Neural progenitor cell (in vitro differentiated cells): ENCODE measurements around the gene JAKMIP2.

Source experiments
- EZH2 ChIP-seq: fragments of 200-600 bp; sonication (generic); IDR thresholded peaks from 2 replicates; pipeline ENCODE4 v1.6.1; 2017; ENCODE audit warnings: antibody characterized with exemption, mild to moderate bottlenecking, moderate library complexity
- TF ChIP-seq, protein P1 (sequence below): fragments of 200-600 bp; sonication (generic); IDR thresholded peaks from 2 replicates; pipeline ENCODE4 v1.5.1; 2017; ENCODE audit warnings: antibody characterized with exemption, mild to moderate bottlenecking

DNA sequence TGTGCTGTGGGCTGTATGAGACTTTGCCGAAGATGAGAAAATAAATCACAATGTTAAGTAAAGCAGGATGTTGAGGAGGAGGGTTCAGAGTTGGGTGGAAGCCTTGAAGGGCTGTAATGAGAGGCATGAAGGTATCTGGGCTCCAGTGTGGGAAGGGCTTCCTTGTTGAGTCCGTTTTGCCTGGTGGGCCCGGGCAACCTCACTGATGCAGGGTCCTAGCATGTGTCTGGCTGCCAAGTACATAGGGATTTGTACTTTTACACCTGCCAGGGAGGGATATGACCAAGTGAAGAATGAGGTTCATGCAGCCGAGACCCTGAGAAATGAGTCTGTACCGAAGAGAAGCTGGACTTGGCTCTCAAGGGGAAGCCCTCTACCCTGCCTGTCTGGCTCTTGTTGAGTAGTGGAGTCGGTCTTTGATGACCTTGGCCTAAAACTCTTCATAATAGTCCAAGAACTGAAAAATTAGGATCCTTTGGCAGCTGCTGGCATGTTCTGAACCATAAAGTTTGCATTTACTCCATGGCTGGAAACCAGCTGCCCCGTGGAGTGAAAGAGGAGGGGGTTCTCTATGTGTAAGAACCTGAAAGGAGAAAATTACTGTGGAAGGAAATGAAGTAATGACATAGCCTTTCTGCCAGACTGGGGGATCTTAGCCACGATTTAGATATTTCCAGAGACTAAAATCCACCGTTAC, 213.7 kb downstream of the JAKMIP2 start:
- TF ChIP-seq, protein P1, sequence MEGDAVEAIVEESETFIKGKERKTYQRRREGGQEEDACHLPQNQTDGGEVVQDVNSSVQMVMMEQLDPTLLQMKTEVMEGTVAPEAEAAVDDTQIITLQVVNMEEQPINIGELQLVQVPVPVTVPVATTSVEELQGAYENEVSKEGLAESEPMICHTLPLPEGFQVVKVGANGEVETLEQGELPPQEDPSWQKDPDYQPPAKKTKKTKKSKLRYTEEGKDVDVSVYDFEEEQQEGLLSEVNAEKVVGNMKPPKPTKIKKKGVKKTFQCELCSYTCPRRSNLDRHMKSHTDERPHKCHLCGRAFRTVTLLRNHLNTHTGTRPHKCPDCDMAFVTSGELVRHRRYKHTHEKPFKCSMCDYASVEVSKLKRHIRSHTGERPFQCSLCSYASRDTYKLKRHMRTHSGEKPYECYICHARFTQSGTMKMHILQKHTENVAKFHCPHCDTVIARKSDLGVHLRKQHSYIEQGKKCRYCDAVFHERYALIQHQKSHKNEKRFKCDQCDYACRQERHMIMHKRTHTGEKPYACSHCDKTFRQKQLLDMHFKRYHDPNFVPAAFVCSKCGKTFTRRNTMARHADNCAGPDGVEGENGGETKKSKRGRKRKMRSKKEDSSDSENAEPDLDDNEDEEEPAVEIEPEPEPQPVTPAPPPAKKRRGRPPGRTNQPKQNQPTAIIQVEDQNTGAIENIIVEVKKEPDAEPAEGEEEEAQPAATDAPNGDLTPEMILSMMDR, result no peak
- no peak for TF ChIP-seq EZH2
